Loucy (cell line): ENCODE results near the gene TM9SF3.

ENCODE experiments used
- H2AFZ ChIP-seq: fragments of 200-600 bp; sonication (generic); 2 replicates; pipeline ENCODE4 v1.6.0; 2016; ENCODE audit warnings: antibody characterized with exemption, mild to moderate bottlenecking, low read length, moderate library complexity
- H3F3A ChIP-seq: fragments of 200-600 bp; 2 replicates; pipeline ENCODE4 v1.6.0; 2016; ENCODE audit warnings: antibody characterized with exemption, low read depth, mild to moderate bottlenecking
- H3K27me3 ChIP-seq: fragments of 200-600 bp; sonication (generic); 2 replicates; pipeline ENCODE4 v1.6.1; 2014; ENCODE audit warnings: low read length, mild to moderate bottlenecking; ENCODE audit not compliant: insufficient read depth, poor library complexity, severe bottlenecking
- H3K36me3 ChIP-seq: fragments of 200-600 bp; sonication (generic); 2 replicates; pipeline ENCODE4 v1.6.1; 2016; ENCODE audit warnings: low read length; ENCODE audit not compliant: insufficient read depth
- H3K4me1 ChIP-seq: fragments of 200-600 bp; sonication (generic); 2 replicates; pipeline ENCODE4 v1.5.1; 2014; ENCODE audit warnings: low read length, mild to moderate bottlenecking; ENCODE audit not compliant: insufficient read depth, poor library complexity, severe bottlenecking
- H3K4me2 ChIP-seq: fragments of 200-600 bp; sonication (generic); 2 replicates; pipeline ENCODE4 v1.6.0; 2014; ENCODE audit warnings: antibody characterized with exemption, low read length, low read depth, mild to moderate bottlenecking; ENCODE audit not compliant: poor library complexity, severe bottlenecking
- H3K4me3 ChIP-seq: fragments of 200-600 bp; sonication (generic); 2 replicates; pipeline ENCODE4 v1.5.1; 2014; ENCODE audit warnings: low read length, mild to moderate bottlenecking, mixed read lengths; ENCODE audit not compliant: poor library complexity, severe bottlenecking
- H3K79me2 ChIP-seq: fragments of 200-600 bp; sonication (generic); 2 replicates; pipeline ENCODE4 v1.6.1; 2014; ENCODE audit warnings: low read length; ENCODE audit not compliant: insufficient read depth
- H3K9ac ChIP-seq: fragments of 200-600 bp; sonication (generic); 2 replicates; pipeline ENCODE4 v1.6.0; 2014; ENCODE audit warnings: mild to moderate bottlenecking, low read depth, low read length, moderate library complexity; ENCODE audit not compliant: poor library complexity, severe bottlenecking
- H3K9me2 ChIP-seq: fragments of 200-600 bp; sonication (generic); replicated peaks from 2 replicates; pipeline ENCODE4 v1.6.1; 2016; ENCODE audit warnings: low read depth, low read length, mixed read lengths
- H3K9me3 ChIP-seq: fragments of 200-600 bp; sonication (generic); 2 replicates; pipeline ENCODE4 v1.6.1; 2014; ENCODE audit warnings: mild to moderate bottlenecking, antibody characterized with exemption, low read length, low read depth; ENCODE audit not compliant: insufficient read depth
- H4K20me1 ChIP-seq: fragments of 200-600 bp; sonication (generic); 2 replicates; pipeline ENCODE4 v1.6.0; 2014; ENCODE audit warnings: antibody characterized with exemption, low read length, mild to moderate bottlenecking; ENCODE audit not compliant: insufficient read depth, poor library complexity, severe bottlenecking
- CTCF ChIP-seq: fragments of 200-600 bp; sonication (generic); conservative IDR thresholded peaks from 2 replicates; pipeline ENCODE4 v1.5.1; 2014; ENCODE audit warnings: mild to moderate bottlenecking, antibody characterized with exemption, low read length
- EZH2phosphoT487 ChIP-seq: fragments of 200-600 bp; IDR thresholded peaks from 2 replicates; pipeline ENCODE4 v1.6.1; 2018; ENCODE audit warnings: antibody characterized with exemption, mild to moderate bottlenecking, moderate library complexity, borderline replicate concordance

TM9SF3 gene

GRCh38 chr10:96568402-96568801 lies 18.4 kb downstream of the TM9SF3 start:
- no peaks in the 10 kb centered on the region for H3K9me2 ChIP-seq
- no peaks in the 10 kb centered on the region for H3K4me1 ChIP-seq
- no peak overlapping the region for H2AFZ ChIP-seq
- H3K9me3 ChIP-seq: no peaks in the 10 kb centered on the region
- H3F3A ChIP-seq: no peaks in the 10 kb centered on the region
- H3K36me3 ChIP-seq: peaks cover 39% of the 10 kb centered on the region; the same call in 1 of the 2 replicates
- no peak overlapping the region for H3K4me3 ChIP-seq
- H3K4me2 ChIP-seq: no peak overlapping the region
- peaks cover 95% of the 10 kb centered on the region for H4K20me1 ChIP-seq
- H3K9ac ChIP-seq: no peak overlapping the region
- no peaks in the 10 kb centered on the region for H3K27me3 ChIP-seq
- peaks cover 82% of the 10 kb centered on the region for H3K79me2 ChIP-seq
- TF ChIP-seq EZH2phosphoT487 (no peak), CTCF (no peak)

GRCh38 chr10:96565774-96566173 lies 21.0 kb downstream of the TM9SF3 start:
- H3K36me3 ChIP-seq: peaks cover 55% of the 10 kb centered on the region; the same call in 1 of the 2 replicates
- no peak overlapping the region for H3K4me2 ChIP-seq
- H3F3A ChIP-seq: no peaks in the 10 kb centered on the region
- TF ChIP-seq EZH2phosphoT487 (no peak), CTCF (no peak)
- no peaks in the 10 kb centered on the region for H3K4me1 ChIP-seq
- H2AFZ ChIP-seq: no peak overlapping the region
- peaks cover 56% of the 10 kb centered on the region for H3K79me2 ChIP-seq
- no peak overlapping the region for H3K4me3 ChIP-seq
- H3K9me2 ChIP-seq: no peaks in the 10 kb centered on the region
- no peak overlapping the region for H3K9ac ChIP-seq
- H4K20me1 ChIP-seq: peaks cover 73% of the 10 kb centered on the region
- no peaks in the 10 kb centered on the region for H3K9me3 ChIP-seq
- no peaks in the 10 kb centered on the region for H3K27me3 ChIP-seq

GRCh38 chr10:96560966-96561887 lies 25.6 kb downstream of the TM9SF3 start:
- Histone ChIP-seq H3K4me3 (no peak overlapping the region), H4K20me1 (peaks cover 34% of the 10 kb centered on the region), H3K9me3 (no peaks in the 10 kb centered on the region), H3K4me2 (no peak overlapping the region), H3K9ac (no peak overlapping the region), H3K27me3 (no peaks in the 10 kb centered on the region), H3K4me1 (no peaks in the 10 kb centered on the region), H2AFZ (no peak overlapping the region), H3F3A (no peaks in the 10 kb centered on the region), H3K36me3 (peaks cover 82% of the 10 kb centered on the region; the same call in 1 of the 2 replicates), H3K9me2 (no peaks in the 10 kb centered on the region), H3K79me2 (peaks cover 12% of the 10 kb centered on the region)
- no peak for TF ChIP-seq EZH2phosphoT487
- no peak for TF ChIP-seq CTCF
